Tibial nerve (tissue), 4 donors: ENCODE measurements around the gene SDK2. TPM values are rescaled to one million over a fixed set of nuclear protein-coding genes. Genes with fewer than 3 reads are reported as not detected.

Source experiments
- DNase-seq, 2 donors: peaks; one replicate each; pipeline ENCODE4 v3.0.0-alpha.2; 2019; ENCODE audit warnings: low spot score in 2 of 2
- H3K27ac ChIP-seq, 4 donors: fragments of 200-600 bp; sonication (generic) in 3 of 4; one replicate each; pipeline ENCODE4 v1.5.1; 2017 to 2019; ENCODE audit warnings: mild to moderate bottlenecking in 1 of 4
- H3K27me3 ChIP-seq, 2 donors: fragments of 200-600 bp; sonication (generic) in 1 of 2; one replicate each; pipeline versions ENCODE4 v1.5.1 to v1.6.0; 2017 to 2019
- H3K36me3 ChIP-seq, 3 donors: fragments of 200-600 bp; sonication (generic); one replicate each; pipeline ENCODE4 v1.5.1; 2018 to 2019
- H3K4me1 ChIP-seq, 4 donors: fragments of 200-600 bp; sonication (generic) in 3 of 4; one replicate each; pipeline ENCODE4 v1.5.1; 2017 to 2019
- H3K4me3 ChIP-seq, 4 donors: fragments of 200-600 bp; sonication (generic) in 3 of 4; one replicate each; pipeline ENCODE4 v1.5.1; 2017 to 2019; ENCODE audit warnings: mild to moderate bottlenecking in 1 of 4, moderate library complexity in 1 of 4
- H3K9me3 ChIP-seq, 4 donors: fragments of 200-600 bp; sonication (generic) in 3 of 4; one replicate each; pipeline ENCODE4 v1.5.1; 2017 to 2019
- CTCF ChIP-seq, 5 experiments: fragments of 200-600 bp in 3 of 5; fragments of 450-650 bp in 2 of 5; sonication (generic) in 3 of 5; IDR thresholded peaks; one replicate each; pipeline ENCODE4 v1.5.1; 2016 to 2019; ENCODE audit warnings: antibody characterized with exemption in 5 of 5, mild to moderate bottlenecking in 3 of 5, moderate library complexity in 2 of 5
- EP300 ChIP-seq, 2 donors: sonication (generic); formaldehyde crosslinking; IDR thresholded peaks; one replicate each; pipeline ENCODE4 v1.6.1; 2017; ENCODE audit warnings: antibody characterized with exemption in 2 of 2, mild to moderate bottlenecking in 1 of 2
- POLR2A ChIP-seq, 2 donors: fragments of 450-650 bp; IDR thresholded peaks; one replicate each; pipeline ENCODE4 v1.6.1; 2017; ENCODE audit warnings: antibody characterized with exemption in 2 of 2, mild to moderate bottlenecking in 2 of 2, moderate library complexity in 2 of 2
- WGBS, 2 donors: methylation state at CpG; one replicate each; pipeline ENCODE4 v1.1.5; 2018; 5-methylcytosine and 5-hydroxymethylcytosine counted together
- total RNA-seq, 4 donors: library from RNA; depleted of rRNA; stranded (reverse); fragments of >200 nt; gene quantifications; one replicate each; pipeline ENCODE4 v1.1.0, GENCODE V29; 2016

SDK2 gene
- total RNA-seq, 4 donors from 2014 or later: 3.1 to 6.3 (median 4.6) TPM

GRCh38 chr17:73411313-73411747 is 232.9 kb downstream of the SDK2 start:
- DNase-seq: no peak
- peaks cover 0 to 16% (median 0%) of the 10 kb centered on the region in 3 donors for H3K36me3 ChIP-seq

GRCh38 chr17:73410586-73411312 is 233.5 kb downstream of the SDK2 start:
- Histone ChIP-seq H3K4me1 (peaks cover 0 to 16% (median 8%) of the 10 kb centered on the region in 4 donors), H3K27ac (peak overlapping the region in 2 of 4 donors; percentile 54 to 64), H3K36me3 (peaks cover 0 to 15% (median 0%) of the 10 kb centered on the region in 3 donors), H3K4me3 (no peak overlapping the region), H3K27me3 (no peaks in the 10 kb centered on the region), H3K9me3 (no peaks in the 10 kb centered on the region)
- 14 to 26% methylated on average over 9 to 11 of the region's 11 CpGs for WGBS, 2 donors
- no peak for DNase-seq
- TF ChIP-seq EP300 (IDR thresholded peaks at IDR 0.05) (no peak), CTCF (IDR thresholded peaks at IDR 0.05) (no peak), POLR2A (IDR thresholded peaks at IDR 0.05) (no peak)

More at GRCh38 chr17:73411313-73411747, 232.9 kb downstream of the SDK2 start:
- Histone ChIP-seq H3K27me3 (no peaks in the 10 kb centered on the region), H3K27ac (peak overlapping the region in 2 of 4 donors; percentile 54 to 64), H3K9me3 (no peaks in the 10 kb centered on the region), H3K4me1 (peaks cover 0 to 16% (median 8%) of the 10 kb centered on the region in 4 donors), H3K4me3 (no peak overlapping the region)
- 30 to 35% methylated on average over 13 of the region's 13 CpGs for WGBS, 2 donors
- TF ChIP-seq CTCF (IDR thresholded peaks at IDR 0.05): no peak
- no peak for TF ChIP-seq EP300 (IDR thresholded peaks at IDR 0.05)
- TF ChIP-seq POLR2A (IDR thresholded peaks at IDR 0.05): no peak

- no peak for TF ChIP-seq EP300 (IDR thresholded peaks at IDR 0.05)
- TF ChIP-seq CTCF (IDR thresholded peaks at IDR 0.05): no peak
- no peak for TF ChIP-seq POLR2A (IDR thresholded peaks at IDR 0.05)
- no peaks in the 10 kb centered on the region for H3K27me3 ChIP-seq
- no peak for DNase-seq
Measured at GRCh38 chr17:73404246-73404645, 240.0 kb downstream of the SDK2 start.

DNA sequence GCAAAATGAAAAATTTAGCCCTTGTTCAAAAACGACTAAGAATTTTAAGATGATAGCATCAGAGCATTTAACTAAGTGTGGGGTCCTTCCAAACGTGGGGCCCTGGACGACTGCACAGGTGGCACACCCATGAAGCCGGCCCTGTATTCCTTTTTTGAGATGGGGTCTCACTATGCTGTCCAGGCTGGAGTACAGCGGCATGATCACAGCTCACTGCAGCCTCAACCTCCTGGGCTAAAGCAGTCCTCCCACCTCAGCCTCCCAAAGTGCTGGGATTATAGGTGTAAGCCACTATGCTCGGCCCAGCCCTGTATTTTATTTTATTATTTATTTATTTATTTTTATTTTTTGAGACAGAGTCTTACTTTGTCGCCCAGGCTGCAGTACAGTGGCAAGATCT is 241.8 kb downstream of the SDK2 start:
- Histone ChIP-seq H3K27ac (no peak overlapping the region), H3K9me3 (no peaks in the 10 kb centered on the region), H3K4me3 (no peak overlapping the region), H3K4me1 (peaks cover 0 to 6% (median 0%) of the 10 kb centered on the region in 4 donors), H3K27me3 (no peaks in the 10 kb centered on the region), H3K36me3 (peaks cover 0 to 25% (median 0%) of the 10 kb centered on the region in 3 donors)
- DNase-seq: no peak
- WGBS, 2 donors: 77 to 88% methylated on average over 7 of the region's 7 CpGs
- TF ChIP-seq EP300 (IDR thresholded peaks at IDR 0.05) (no peak), POLR2A (IDR thresholded peaks at IDR 0.05) (no peak), CTCF (IDR thresholded peaks at IDR 0.05) (no peak)

More at GRCh38 chr17:73404246-73404645, 240.0 kb downstream of the SDK2 start:
- WGBS, 2 donors: 59 to 72% methylated on average over 4 of the region's 4 CpGs
- Histone ChIP-seq H3K4me1 (peaks cover 0 to 6% (median 0%) of the 10 kb centered on the region in 4 donors), H3K36me3 (peaks cover 0 to 15% (median 0%) of the 10 kb centered on the region in 3 donors), H3K9me3 (no peaks in the 10 kb centered on the region), H3K4me3 (no peak overlapping the region), H3K27ac (no peak overlapping the region)

DNA sequence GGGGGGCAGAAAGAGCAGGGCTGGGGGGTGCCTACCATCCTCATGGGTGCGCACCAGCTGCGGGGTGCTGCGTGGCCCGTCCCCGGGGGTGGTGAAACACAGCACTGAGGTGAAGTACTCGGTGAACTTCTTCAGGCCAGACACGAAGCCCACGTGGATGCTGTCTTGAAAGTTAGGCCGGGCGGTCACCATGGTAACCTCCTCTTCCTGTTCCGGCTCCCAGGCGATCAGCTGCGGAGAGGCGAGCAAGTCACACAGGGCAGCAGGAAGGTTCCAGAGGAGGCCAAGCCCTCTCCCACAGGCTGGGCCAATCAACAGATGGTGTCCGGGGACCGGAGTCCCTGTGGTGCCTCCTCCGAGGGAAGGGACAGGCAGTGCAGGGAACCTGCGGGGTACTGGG is 242.3 kb downstream of the SDK2 start:
- DNase-seq: peak in 1 of 2 donors; percentile 41
- no peak for TF ChIP-seq CTCF (IDR thresholded peaks at IDR 0.05)
- no peak for TF ChIP-seq EP300 (IDR thresholded peaks at IDR 0.05)
- no peak for TF ChIP-seq POLR2A (IDR thresholded peaks at IDR 0.05)

More for the DNA sequence above, 242.3 kb downstream of the SDK2 start:
- H3K4me1 ChIP-seq: peaks cover 0 to 6% (median 0%) of the 10 kb centered on the region in 4 donors
- 56 to 65% methylated on average over 18 of the region's 18 CpGs for WGBS, 2 donors
- no peak overlapping the region for H3K27ac ChIP-seq
- H3K9me3 ChIP-seq: no peaks in the 10 kb centered on the region
- no peaks in the 10 kb centered on the region for H3K27me3 ChIP-seq
- H3K4me3 ChIP-seq: no peak overlapping the region
- H3K36me3 ChIP-seq: peaks cover 0 to 25% (median 0%) of the 10 kb centered on the region in 3 donors
